Measurements from ENCODE around the gene IGFBP3.

- TF ChIP-seq YY1 (IDR thresholded peaks at IDR 0.05; ENCODE audit: insufficient read depth, insufficient read length) = no peak
- no peak for TF ChIP-seq SUZ12 (IDR thresholded peaks at IDR 0.05; ENCODE audit: extremely low read depth, insufficient read depth, insufficient read length)
Measured at GRCh38 chr7:45893374-45893995, 27.6 kb downstream of the IGFBP3 start.

Data from NT2/D1 (cell line).